GM12878 (cell line): ENCODE measurements around the gene CD180. TPM values are rescaled to one million over a fixed set of nuclear protein-coding genes. Genes with fewer than 3 reads are reported as not detected.

ENCODE experiments used
- ATAC-seq: fragments of 200-7000 bp; cut with Tn5 transposase; 3 replicates; pipeline ENCODE4 v1.9.1; 2020; ENCODE audit warnings: mild to moderate bottlenecking, moderate library complexity
- BruUV-seq: library from RNA; stranded (reverse); fragments of 400-500 nt; replicated peaks from 2 replicates; lab custom pipeline; 2021; lab: Mats Ljungman, UMichigan
- CTCF ChIA-PET: fragments of 300-600 bp; sonication (Branson Sonifier 250); formaldehyde crosslinking; extraction: SDS; loops from one replicate; lab custom pipeline; 2021; ENCODE audit warnings: inconsistent platforms; lab: Yijun Ruan, JAX
- POLR2A ChIA-PET: fragments of 350-600 bp; formaldehyde crosslinking; extraction: SDS; loops from one replicate; lab custom pipeline; 2021; ENCODE audit warnings: inconsistent platforms; lab: Charles Lee
- RAD21 ChIA-PET: fragments of 300-600 bp; sonication (Branson Sonifier 250); formaldehyde crosslinking; loops from one replicate; lab custom pipeline; 2023; ENCODE audit warnings: antibody characterized with exemption; ENCODE audit not compliant: unreplicated experiment; lab: Charles Lee
- SMC1A ChIA-PET: fragments of 300-600 bp; sonication (Branson Sonifier 250); formaldehyde crosslinking; loops from one replicate; lab custom pipeline; 2023; ENCODE audit not compliant: unreplicated experiment, uncharacterized antibody; lab: Charles Lee
- DNase-seq: peaks from one replicate; pipeline ENCODE4 v3.0.0-alpha.2; 2011; ENCODE audit warnings: low read depth, low spot score
- FAIRE-seq: peaks from 3 replicates; lab custom pipeline; 2011; peaks lifted over from hg19 to GRCh38; lab: Jason Lieb, UNC
- H2AFZ ChIP-seq: 2 replicates; pipeline ENCODE4 v1.6.0; 2011; ENCODE audit warnings: low read depth, low read length, control low read depth; ENCODE audit not compliant: control insufficient read depth
- H3K27ac ChIP-seq: 2 replicates; pipeline ENCODE4 v1.5.1; 2011; ENCODE audit warnings: control low read depth; ENCODE audit not compliant: control insufficient read depth, insufficient read depth
- H3K27me3 ChIP-seq, 2 experiments: replicated peaks in 1 of 2; 2 replicates each; pipeline versions ENCODE4 v1.6.0 to v1.6.1; 2011; ENCODE audit warnings: low read length in 1 of 2; ENCODE audit not compliant: control insufficient read depth in 2 of 2, insufficient read depth in 2 of 2
- H3K36me3 ChIP-seq, 2 experiments: 2 replicates each; pipeline ENCODE4 v1.5.1; 2011; ENCODE audit warnings: low read length in 1 of 2; ENCODE audit not compliant: control insufficient read depth in 2 of 2, insufficient read depth in 2 of 2
- H3K4me1 ChIP-seq: 2 replicates; pipeline ENCODE4 v1.6.1; 2011; ENCODE audit warnings: mild to moderate bottlenecking, low read length, moderate library complexity, mixed read lengths; ENCODE audit not compliant: control insufficient read depth, insufficient read depth
- H3K4me2 ChIP-seq: 2 replicates; pipeline ENCODE4 v1.6.0; 2011; ENCODE audit warnings: control low read depth; ENCODE audit not compliant: control insufficient read depth, insufficient read depth
- H3K4me3 ChIP-seq: fragments of 200-600 bp; sonication (generic); 2 replicates; pipeline ENCODE4 v1.5.1; 2016
- H3K79me2 ChIP-seq: 2 replicates; pipeline ENCODE4 v1.6.0; 2011; ENCODE audit warnings: low read length; ENCODE audit not compliant: control insufficient read depth, insufficient read depth
- H3K9ac ChIP-seq: 2 replicates; pipeline ENCODE4 v1.8.0; 2011; ENCODE audit warnings: low read length, control low read depth, mixed read lengths; ENCODE audit not compliant: control insufficient read depth, insufficient read depth
- H3K9me3 ChIP-seq: replicated peaks from 3 replicates; pipeline ENCODE4 v1.5.1; 2011; ENCODE audit warnings: mild to moderate bottlenecking, low read length; ENCODE audit not compliant: control insufficient read depth, insufficient read depth
- H4K20me1 ChIP-seq: 2 replicates; pipeline ENCODE4 v1.6.0; 2011; ENCODE audit not compliant: control insufficient read depth, insufficient read depth
- CEBPB ChIP-seq, 2 experiments: fragments of 150-350 bp in 1 of 2; IDR thresholded peaks; 2 replicates each; pipeline ENCODE4 v1.6.1; 2012 to 2014; ENCODE audit warnings: low read depth in 2 of 2, low read length in 2 of 2, borderline replicate concordance in 1 of 2, inconsistent platforms in 1 of 2
- CREM ChIP-seq: IDR thresholded peaks from 2 replicates; pipeline ENCODE4 v1.6.1; 2014; ENCODE audit warnings: antibody characterized with exemption, low read depth
- E2F8 ChIP-seq: fragments of 450-650 bp; IDR thresholded peaks from 2 replicates; pipeline ENCODE4 v1.6.1; 2018; ENCODE audit warnings: mild to moderate bottlenecking, low read depth, moderate library complexity; ENCODE audit not compliant: partially characterized antibody
- IKZF1 ChIP-seq: fragments of 450-650 bp; conservative IDR thresholded peaks from 2 replicates; pipeline ENCODE4 v1.6.1; 2017; ENCODE audit warnings: antibody characterized with exemption, mild to moderate bottlenecking
- SMARCA5 ChIP-seq: fragments of 450-650 bp; IDR thresholded peaks from 2 replicates; pipeline ENCODE4 v1.6.1; 2017; ENCODE audit warnings: mild to moderate bottlenecking
- STAT3 ChIP-seq: IDR thresholded peaks from 2 replicates; pipeline ENCODE4 v1.6.1; 2011; ENCODE audit warnings: low read depth, low read length, improper control_type of control experiment
- ZNF24 ChIP-seq: fragments of 450-650 bp; IDR thresholded peaks from 2 replicates; pipeline ENCODE4 v1.6.1; 2017; ENCODE audit warnings: antibody characterized with exemption, mild to moderate bottlenecking
- WGBS: methylation state at CpG from one replicate; pipeline ENCODE4 v1.1.6; 2016; ENCODE audit warnings: low lambda C conversion rate; ENCODE audit not compliant: insufficient replicate concordance, insufficient coverage; ENCODE audit errors: missing lambda C conversion rate; 5-methylcytosine and 5-hydroxymethylcytosine counted together
- in situ Hi-C: fragments of 300-500 bp; cut with MboI; formaldehyde crosslinking; loops from 9 replicates; pipeline ENCODE4 v1.14.3; 2018; ENCODE audit warnings: mixed read lengths
- intact Hi-C: fragments of 100-400 bp; cut with micrococcal nuclease; formaldehyde crosslinking; loops from one replicate; pipeline ENCODE4 v1.14.2; 2022; ENCODE audit not compliant: unreplicated experiment
- polyA plus RNA-seq, 11 experiments: library from polyadenylated mRNA; depleted of rRNA in 4 of 11; unstranded in 6 of 11; stranded (reverse) in 5 of 11; fragments of >200 nt; fragmentation: Nextera tagmentation in 4 of 11; fragmentation: Illumina TruSeq in 1 of 11; extraction: Ambion mirVana in 4 of 11; extraction: Trizol in 1 of 11; gene quantifications; 1 replicate in 1 of 11; 2 replicates in 10 of 11; pipeline versions ENCODE4 v1.2.1 to v1.2.3, GENCODE V29; 2011 to 2016; ENCODE audit warnings: inconsistent platforms in 2 of 11, missing spikeins in 2 of 11, low read depth in 1 of 11
- total RNA-seq, 4 experiments: library from RNA; depleted of rRNA in 3 of 4; stranded (reverse); fragments of >200 nt in 3 of 4; fragmentation: Illumina TruSeq in 1 of 4; extraction: Trizol in 1 of 4; gene quantifications; 2 replicates each; pipeline versions ENCODE4 v1.2.1 to v1.2.3, GENCODE V29; 2013 to 2021
- TF ChIP-seq, protein P1 (sequence below): fragments of 450-650 bp; IDR thresholded peaks from 2 replicates; pipeline ENCODE4 v1.6.1; 2017; ENCODE audit warnings: antibody characterized with exemption, mild to moderate bottlenecking, moderate library complexity

Gene CD180
- total and polyA plus RNA-seq, 10 of the 15 experiments (the other 5 are each of a cell fraction or from before 2014, with no cell fraction given), result 0.22 to 9.7 (median 2.9) TPM

GRCh38 chr5:67160985-67161384, 35.6 kb downstream of the CD180 start:
- peaks cover 1% of the 10 kb centered on the region; the same call in 1 of the 2 replicates for H3K4me1 ChIP-seq
- no peak for FAIRE-seq
- intact Hi-C loops, result no loop called here
- SMC1A ChIA-PET, result interaction anchor here (3.5 kb wide), 1 partner anchor 46 kb away, joined by 24 read pairs; no protein-coding TSS in a partner anchor
- H3K36me3 ChIP-seq, result no peaks in the 10 kb centered on the region
- POLR2A ChIA-PET, result no interaction called here
- WGBS, result 18% methylated on average over 3 of the region's 3 CpGs
- H3K79me2 ChIP-seq, result no peaks in the 10 kb centered on the region
- no TSS peak for BruUV-seq
- H3K27me3 ChIP-seq, result no peaks in the 10 kb centered on the region; a peak in 1 of 4 replicates
- H3K9ac ChIP-seq, result no peak overlapping the region
- RAD21 ChIA-PET, result no interaction called here
- TF ChIP-seq E2F8 (no peak), STAT3 (no peak), SMARCA5 (no peak), IKZF1 (no peak), CEBPB (IDR thresholded peaks at IDR 0.05; ENCODE audit: borderline replicate concordance in 1 of 2, low read depth in 2 of 2, low read length in 2 of 2) (no peak), CREM (no peak), ZNF24 (no peak)
- TF ChIP-seq, protein P1, sequence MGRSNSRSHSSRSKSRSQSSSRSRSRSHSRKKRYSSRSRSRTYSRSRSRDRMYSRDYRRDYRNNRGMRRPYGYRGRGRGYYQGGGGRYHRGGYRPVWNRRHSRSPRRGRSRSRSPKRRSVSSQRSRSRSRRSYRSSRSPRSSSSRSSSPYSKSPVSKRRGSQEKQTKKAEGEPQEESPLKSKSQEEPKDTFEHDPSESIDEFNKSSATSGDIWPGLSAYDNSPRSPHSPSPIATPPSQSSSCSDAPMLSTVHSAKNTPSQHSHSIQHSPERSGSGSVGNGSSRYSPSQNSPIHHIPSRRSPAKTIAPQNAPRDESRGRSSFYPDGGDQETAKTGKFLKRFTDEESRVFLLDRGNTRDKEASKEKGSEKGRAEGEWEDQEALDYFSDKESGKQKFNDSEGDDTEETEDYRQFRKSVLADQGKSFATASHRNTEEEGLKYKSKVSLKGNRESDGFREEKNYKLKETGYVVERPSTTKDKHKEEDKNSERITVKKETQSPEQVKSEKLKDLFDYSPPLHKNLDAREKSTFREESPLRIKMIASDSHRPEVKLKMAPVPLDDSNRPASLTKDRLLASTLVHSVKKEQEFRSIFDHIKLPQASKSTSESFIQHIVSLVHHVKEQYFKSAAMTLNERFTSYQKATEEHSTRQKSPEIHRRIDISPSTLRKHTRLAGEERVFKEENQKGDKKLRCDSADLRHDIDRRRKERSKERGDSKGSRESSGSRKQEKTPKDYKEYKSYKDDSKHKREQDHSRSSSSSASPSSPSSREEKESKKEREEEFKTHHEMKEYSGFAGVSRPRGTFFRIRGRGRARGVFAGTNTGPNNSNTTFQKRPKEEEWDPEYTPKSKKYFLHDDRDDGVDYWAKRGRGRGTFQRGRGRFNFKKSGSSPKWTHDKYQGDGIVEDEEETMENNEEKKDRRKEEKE, result no peak
- TF ChIP-seq, all 136 proteins: peak for 0
- Histone ChIP-seq H3K9me3 (no peaks in the 10 kb centered on the region), H3K4me3 (no peak overlapping the region), H4K20me1 (no peaks in the 10 kb centered on the region), H3K4me2 (no peak overlapping the region), H3K27ac (no peak overlapping the region), H2AFZ (no peak overlapping the region)
- CTCF ChIA-PET, result interaction anchor here (1.0 to 2.8 kb wide), 3 partner anchors 11 to 51 kb away, joined by 3 to 17 read pairs (median 4); no protein-coding TSS in a partner anchor
- ATAC-seq, result no peak
- in situ Hi-C loops, result loop anchor here (5.0 kb wide), 1 partner anchor 51 kb away; no protein-coding TSS in a partner anchor
- no peak for DNase-seq
